Prostate gland (tissue), 2 donors: ENCODE measurements around the gene PRR15L.

ENCODE experiments used
- POLR2A ChIP-seq: fragments of 450-650 bp; IDR thresholded peaks from one replicate; pipeline ENCODE4 v1.6.1; 2016; ENCODE audit warnings: antibody characterized with exemption, mild to moderate bottlenecking
- POLR2AphosphoS5 ChIP-seq: sonication (generic); formaldehyde crosslinking; IDR thresholded peaks from one replicate; pipeline ENCODE4 v1.6.1; 2017; ENCODE audit warnings: antibody characterized with exemption
- TF ChIP-seq, protein P1 (sequence below), 4 experiments: fragments of 200-600 bp in 2 of 4; fragments of 450-650 bp in 2 of 4; sonication (generic) in 2 of 4; IDR thresholded peaks; 1 replicate in 3 of 4; 2 replicates in 1 of 4; pipeline ENCODE4 v1.5.1; 2016 to 2019; ENCODE audit warnings: antibody characterized with exemption in 4 of 4, mild to moderate bottlenecking in 2 of 4, moderate library complexity in 2 of 4

GRCh38 chr17:47927821-47928400 is 29.8 kb downstream of the PRR15L start:
- TF ChIP-seq, protein P1, sequence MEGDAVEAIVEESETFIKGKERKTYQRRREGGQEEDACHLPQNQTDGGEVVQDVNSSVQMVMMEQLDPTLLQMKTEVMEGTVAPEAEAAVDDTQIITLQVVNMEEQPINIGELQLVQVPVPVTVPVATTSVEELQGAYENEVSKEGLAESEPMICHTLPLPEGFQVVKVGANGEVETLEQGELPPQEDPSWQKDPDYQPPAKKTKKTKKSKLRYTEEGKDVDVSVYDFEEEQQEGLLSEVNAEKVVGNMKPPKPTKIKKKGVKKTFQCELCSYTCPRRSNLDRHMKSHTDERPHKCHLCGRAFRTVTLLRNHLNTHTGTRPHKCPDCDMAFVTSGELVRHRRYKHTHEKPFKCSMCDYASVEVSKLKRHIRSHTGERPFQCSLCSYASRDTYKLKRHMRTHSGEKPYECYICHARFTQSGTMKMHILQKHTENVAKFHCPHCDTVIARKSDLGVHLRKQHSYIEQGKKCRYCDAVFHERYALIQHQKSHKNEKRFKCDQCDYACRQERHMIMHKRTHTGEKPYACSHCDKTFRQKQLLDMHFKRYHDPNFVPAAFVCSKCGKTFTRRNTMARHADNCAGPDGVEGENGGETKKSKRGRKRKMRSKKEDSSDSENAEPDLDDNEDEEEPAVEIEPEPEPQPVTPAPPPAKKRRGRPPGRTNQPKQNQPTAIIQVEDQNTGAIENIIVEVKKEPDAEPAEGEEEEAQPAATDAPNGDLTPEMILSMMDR (IDR thresholded peaks at IDR 0.05), result no peak
- TF ChIP-seq POLR2AphosphoS5 (no peak), POLR2A (no peak)
